GM23338 (cell line): Measurements from ENCODE around the gene AKR1B1. TPM values are rescaled to one million over a fixed set of nuclear protein-coding genes. Genes with fewer than 3 reads are reported as not detected.

Experiments used
- ATAC-seq: fragments of 200-7000 bp; cut with Tn5 transposase; 3 replicates; pipeline ENCODE4 v1.9.1; 2020
- DNase-seq: peaks from one replicate; pipeline ENCODE4 v3.0.0-alpha.2; 2015; ENCODE audit warnings: low spot score
- H2AFZ ChIP-seq: fragments of 200-600 bp; sonication (generic); 2 replicates; pipeline ENCODE4 v1.8.0; 2016; ENCODE audit warnings: antibody characterized with exemption, mild to moderate bottlenecking, moderate library complexity
- H3F3A ChIP-seq: fragments of 200-600 bp; sonication (generic); replicated peaks from 2 replicates; pipeline ENCODE4 v1.8.0; 2017; ENCODE audit warnings: antibody characterized with exemption, mixed run types, low read depth
- H3K27ac ChIP-seq: fragments of 200-600 bp; sonication (generic); 2 replicates; pipeline ENCODE4 v1.6.1; 2016; ENCODE audit warnings: low read depth
- H3K27me3 ChIP-seq: fragments of 200-600 bp; sonication (generic); 2 replicates; pipeline ENCODE4 v1.8.0; 2016; ENCODE audit warnings: mild to moderate bottlenecking, mixed run types, moderate library complexity; ENCODE audit not compliant: insufficient read depth
- H3K36me3 ChIP-seq: fragments of 200-600 bp; sonication (generic); 2 replicates; pipeline ENCODE4 v1.8.0; 2016; ENCODE audit warnings: mild to moderate bottlenecking; ENCODE audit not compliant: insufficient read depth
- H3K4me1 ChIP-seq: fragments of 200-600 bp; sonication (generic); 2 replicates; pipeline ENCODE4 v1.8.0; 2016; ENCODE audit warnings: mild to moderate bottlenecking, moderate library complexity; ENCODE audit not compliant: insufficient read depth
- H3K4me2 ChIP-seq: fragments of 200-600 bp; sonication (generic); 2 replicates; pipeline ENCODE4 v1.7.1; 2017; ENCODE audit warnings: mixed run types
- H3K4me3 ChIP-seq: fragments of 200-600 bp; sonication (generic); 2 replicates; pipeline ENCODE4 v1.6.1; 2016; ENCODE audit warnings: mixed run types
- H3K79me2 ChIP-seq: fragments of 200-600 bp; sonication (generic); replicated peaks from 2 replicates; pipeline ENCODE4 v1.8.0; 2017; ENCODE audit warnings: mild to moderate bottlenecking; ENCODE audit not compliant: insufficient read depth
- H3K9me2 ChIP-seq: fragments of 200-600 bp; sonication (generic); 2 replicates; pipeline ENCODE4 v1.8.0; 2017; ENCODE audit not compliant: insufficient read depth
- H4K20me1 ChIP-seq: fragments of 200-600 bp; sonication (generic); replicated peaks from 2 replicates; pipeline ENCODE4 v1.8.0; 2017; ENCODE audit warnings: mild to moderate bottlenecking; ENCODE audit not compliant: insufficient read depth
- H3K27ac Mint-ChIP-seq: 2 replicates; pipeline ENCODE4 v1.8.0; 2020; ENCODE audit warnings: inconsistent platforms, mild to moderate bottlenecking, moderate library complexity, mixed read lengths
- H3K27me3 Mint-ChIP-seq: 3 replicates; pipeline ENCODE4 v1.8.0; 2022; ENCODE audit warnings: low read depth, mild to moderate bottlenecking, moderate library complexity, mixed read lengths, inconsistent platforms; ENCODE audit not compliant: insufficient read depth, poor library complexity
- H3K36me3 Mint-ChIP-seq: 3 replicates; pipeline ENCODE4 v1.8.0; 2021; ENCODE audit warnings: low read depth, mild to moderate bottlenecking, inconsistent platforms, moderate library complexity, mixed read lengths
- H3K4me1 Mint-ChIP-seq: 3 replicates; pipeline ENCODE4 v1.8.0; 2020; ENCODE audit warnings: mild to moderate bottlenecking, inconsistent platforms, mixed read lengths
- H3K4me3 Mint-ChIP-seq: 3 replicates; pipeline ENCODE4 v1.8.0; 2021; ENCODE audit warnings: moderate library complexity, mild to moderate bottlenecking, inconsistent platforms, mixed read lengths
- H3K9me3 Mint-ChIP-seq: 3 replicates; pipeline ENCODE4 v1.8.0; 2020; ENCODE audit warnings: moderate library complexity, mild to moderate bottlenecking, inconsistent platforms, mixed read lengths
- CREB1 ChIP-seq: fragments of 250-450 bp; sonication (Bioruptor Pico); IDR thresholded peaks from 2 replicates; pipeline ENCODE4 v1.5.0; 2020; ENCODE audit warnings: low read depth, mild to moderate bottlenecking, moderate library complexity
- JUNB ChIP-seq: IDR thresholded peaks from one replicate; pipeline ENCODE4 v1.6.1; 2016; ENCODE audit warnings: antibody characterized with exemption; ENCODE audit not compliant: unreplicated experiment
- NANOG ChIP-seq: IDR thresholded peaks from 2 replicates; pipeline ENCODE4 v1.6.1; 2016; ENCODE audit warnings: antibody characterized with exemption, borderline replicate concordance
- POLR2AphosphoS5 ChIP-seq: IDR thresholded peaks from 2 replicates; pipeline ENCODE4 v1.6.1; 2016; ENCODE audit warnings: antibody characterized with exemption, low read depth
- STAT1 ChIP-seq: IDR thresholded peaks from one replicate; pipeline ENCODE4 v1.6.1; 2016; ENCODE audit warnings: antibody characterized with exemption; ENCODE audit not compliant: unreplicated experiment
- polyA plus RNA-seq: library from polyadenylated mRNA; unstranded; fragments of >200 nt; fragmentation: Nextera tagmentation; extraction: Ambion mirVana; gene quantifications from 2 replicates; pipeline ENCODE4 v1.2.1, GENCODE V29; 2016
- total RNA-seq: library from RNA; depleted of rRNA; stranded (reverse); fragments of >200 nt; shearing (Covaris generic); gene quantifications from 2 replicates; pipeline ENCODE4 v1.2.3, GENCODE V29; 2014
- TF ChIP-seq, protein P1 (sequence below), 2 experiments: fragments of 200-600 bp in 1 of 2; sonication (generic) in 1 of 2; conservative IDR thresholded peaks; 2 replicates each; pipeline versions ENCODE4 v1.5.1 to v1.6.1; 2016 to 2017; ENCODE audit warnings: antibody characterized with exemption in 2 of 2, low read depth in 2 of 2, mild to moderate bottlenecking in 2 of 2, moderate library complexity in 1 of 2
- TF ChIP-seq, protein P2 (sequence below): IDR thresholded peaks from 2 replicates; pipeline ENCODE4 v1.6.1; 2016; ENCODE audit warnings: antibody characterized with exemption
- TF ChIP-seq, protein P3 (sequence below): fragments of 250-450 bp; sonication (Bioruptor Pico); IDR thresholded peaks from 2 replicates; pipeline ENCODE4 v1.5.0; 2020; ENCODE audit warnings: mild to moderate bottlenecking, moderate library complexity

AKR1B1 gene
- total and polyA plus RNA-seq, 2 experiments from 2014 or later: 132 to 154 TPM

DNA sequence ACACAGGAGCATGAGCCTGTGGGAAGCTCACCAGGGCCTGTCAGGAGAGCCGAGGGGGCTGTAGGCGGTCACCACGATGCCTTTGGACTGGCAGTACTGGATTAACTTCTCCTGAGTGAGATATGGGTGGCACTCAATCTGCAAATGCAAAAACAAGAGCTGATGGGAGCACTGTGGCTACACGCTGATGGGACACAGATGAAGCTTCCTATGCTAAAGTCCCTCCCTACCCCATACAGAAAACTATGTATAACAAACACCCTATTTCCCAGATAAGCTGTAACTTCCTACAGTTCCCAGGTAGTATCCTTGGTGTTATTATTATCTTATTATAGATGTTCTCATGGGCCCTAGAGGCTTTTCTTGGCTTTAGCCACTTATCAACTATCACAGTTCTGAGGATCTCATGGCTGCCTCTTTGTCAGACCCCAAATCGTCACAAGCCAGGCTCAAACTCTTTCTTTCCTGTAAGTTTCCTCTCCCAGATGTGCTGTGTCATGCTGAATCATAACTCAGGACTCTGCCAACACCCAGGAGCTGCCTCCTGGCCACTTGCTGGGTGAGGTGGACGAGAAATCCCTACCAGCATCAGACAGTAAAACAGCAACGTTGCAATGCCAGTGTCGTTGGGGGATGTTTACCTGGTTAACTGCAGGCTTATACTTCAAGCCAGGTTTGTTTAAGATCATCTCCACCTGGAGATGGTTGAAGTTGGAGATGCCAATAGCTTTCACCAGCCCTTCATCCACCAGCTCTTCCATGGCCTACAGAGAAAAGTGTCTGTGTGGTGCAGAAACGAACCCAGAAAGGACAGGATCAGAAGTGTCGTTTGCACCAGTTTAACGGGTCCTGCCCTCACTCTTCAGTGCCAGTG is 10.3 kb downstream of the AKR1B1 start:
- H3K4me1 ChIP-seq: no peaks in the 10 kb centered on the region
- Mint-ChIP-seq H3K27me3 (peaks cover 4% of the 10 kb centered on the region), H3K27ac (0 out of 2 replicates have a peak overlapping the region, but pooled peaks have one; percentile 27), H3K4me3 (no peak overlapping the region), H3K9me3 (no peaks in the 10 kb centered on the region), H3K4me1 (peaks cover 5% of the 10 kb centered on the region; the same call in 1 of the 3 replicates), H3K36me3 (peaks cover 77% of the 10 kb centered on the region)
- no peak overlapping the region for H3K27ac ChIP-seq
- no peak overlapping the region for H3K4me2 ChIP-seq
- peaks cover 17% of the 10 kb centered on the region for H3K79me2 ChIP-seq
- H4K20me1 ChIP-seq: peaks cover 9% of the 10 kb centered on the region
- peaks cover 29% of the 10 kb centered on the region for H3K36me3 ChIP-seq
- H3K9me2 ChIP-seq: no peaks in the 10 kb centered on the region
- H3F3A ChIP-seq: no peaks in the 10 kb centered on the region
- H3K4me3 ChIP-seq: no peak overlapping the region
- DNase-seq (no peak), ATAC-seq (no peak)
- H2AFZ ChIP-seq: no peak overlapping the region
- TF ChIP-seq, protein P1, sequence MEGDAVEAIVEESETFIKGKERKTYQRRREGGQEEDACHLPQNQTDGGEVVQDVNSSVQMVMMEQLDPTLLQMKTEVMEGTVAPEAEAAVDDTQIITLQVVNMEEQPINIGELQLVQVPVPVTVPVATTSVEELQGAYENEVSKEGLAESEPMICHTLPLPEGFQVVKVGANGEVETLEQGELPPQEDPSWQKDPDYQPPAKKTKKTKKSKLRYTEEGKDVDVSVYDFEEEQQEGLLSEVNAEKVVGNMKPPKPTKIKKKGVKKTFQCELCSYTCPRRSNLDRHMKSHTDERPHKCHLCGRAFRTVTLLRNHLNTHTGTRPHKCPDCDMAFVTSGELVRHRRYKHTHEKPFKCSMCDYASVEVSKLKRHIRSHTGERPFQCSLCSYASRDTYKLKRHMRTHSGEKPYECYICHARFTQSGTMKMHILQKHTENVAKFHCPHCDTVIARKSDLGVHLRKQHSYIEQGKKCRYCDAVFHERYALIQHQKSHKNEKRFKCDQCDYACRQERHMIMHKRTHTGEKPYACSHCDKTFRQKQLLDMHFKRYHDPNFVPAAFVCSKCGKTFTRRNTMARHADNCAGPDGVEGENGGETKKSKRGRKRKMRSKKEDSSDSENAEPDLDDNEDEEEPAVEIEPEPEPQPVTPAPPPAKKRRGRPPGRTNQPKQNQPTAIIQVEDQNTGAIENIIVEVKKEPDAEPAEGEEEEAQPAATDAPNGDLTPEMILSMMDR (conservative IDR thresholded peaks at IDR 0.05; ENCODE audit: low read depth in 2 of 2): no peak
- TF ChIP-seq CREB1: no peak
- TF ChIP-seq, protein P2, sequence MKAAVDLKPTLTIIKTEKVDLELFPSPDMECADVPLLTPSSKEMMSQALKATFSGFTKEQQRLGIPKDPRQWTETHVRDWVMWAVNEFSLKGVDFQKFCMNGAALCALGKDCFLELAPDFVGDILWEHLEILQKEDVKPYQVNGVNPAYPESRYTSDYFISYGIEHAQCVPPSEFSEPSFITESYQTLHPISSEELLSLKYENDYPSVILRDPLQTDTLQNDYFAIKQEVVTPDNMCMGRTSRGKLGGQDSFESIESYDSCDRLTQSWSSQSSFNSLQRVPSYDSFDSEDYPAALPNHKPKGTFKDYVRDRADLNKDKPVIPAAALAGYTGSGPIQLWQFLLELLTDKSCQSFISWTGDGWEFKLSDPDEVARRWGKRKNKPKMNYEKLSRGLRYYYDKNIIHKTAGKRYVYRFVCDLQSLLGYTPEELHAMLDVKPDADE: no peak
- H3K27me3 ChIP-seq: no peaks in the 10 kb centered on the region

DNA sequence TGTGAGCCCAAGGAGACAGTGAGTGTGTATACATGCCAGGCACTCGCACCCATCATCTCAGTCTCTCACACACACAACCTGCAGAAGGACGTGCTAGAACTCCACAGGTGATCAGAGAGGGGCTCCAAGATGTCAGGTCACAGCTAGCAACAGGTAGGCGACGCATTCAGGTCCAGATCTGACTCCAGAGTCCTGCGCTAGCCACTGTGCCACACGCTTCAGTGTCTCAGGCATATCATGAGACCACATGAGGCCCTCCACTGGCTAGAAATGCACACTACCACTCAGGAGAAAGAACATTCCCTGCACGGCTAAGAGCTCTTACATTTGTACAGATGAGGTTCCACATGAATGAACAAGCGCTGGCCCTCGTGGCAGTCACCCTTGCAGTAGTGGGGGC is 11.5 kb downstream of the AKR1B1 start:
- no peak overlapping the region for H3K27ac ChIP-seq
- no peak overlapping the region for H3K4me3 ChIP-seq
- no peaks in the 10 kb centered on the region for H3K9me2 ChIP-seq
- H3K79me2 ChIP-seq: peaks cover 4% of the 10 kb centered on the region; the same call in 1 of the 2 replicates
- H3K27me3 ChIP-seq: no peaks in the 10 kb centered on the region
- H3K27me3 Mint-ChIP-seq: peaks cover 4% of the 10 kb centered on the region
- no peak overlapping the region for H2AFZ ChIP-seq
- H4K20me1 ChIP-seq: peaks cover 9% of the 10 kb centered on the region; the same call in 1 of the 2 replicates
- no peak overlapping the region for H3K27ac Mint-ChIP-seq
- no peaks in the 10 kb centered on the region for H3K9me3 Mint-ChIP-seq
- peaks cover 89% of the 10 kb centered on the region for H3K36me3 Mint-ChIP-seq
- no peak overlapping the region for H3K4me3 Mint-ChIP-seq
- no peak for ATAC-seq
- no peak for DNase-seq
- no peak overlapping the region for H3K4me2 ChIP-seq
- H3K4me1 ChIP-seq: no peaks in the 10 kb centered on the region
- H3K36me3 ChIP-seq: peaks cover 30% of the 10 kb centered on the region
- H3K4me1 Mint-ChIP-seq: no peaks in the 10 kb centered on the region
- H3F3A ChIP-seq: no peaks in the 10 kb centered on the region
- TF ChIP-seq, protein P1 (conservative IDR thresholded peaks at IDR 0.05; ENCODE audit: low read depth in 2 of 2): no peak
- TF ChIP-seq NANOG: no peak
- TF ChIP-seq STAT1: no peak
- no peak for TF ChIP-seq JUNB
- TF ChIP-seq POLR2AphosphoS5: no peak
- TF ChIP-seq, protein P3, sequence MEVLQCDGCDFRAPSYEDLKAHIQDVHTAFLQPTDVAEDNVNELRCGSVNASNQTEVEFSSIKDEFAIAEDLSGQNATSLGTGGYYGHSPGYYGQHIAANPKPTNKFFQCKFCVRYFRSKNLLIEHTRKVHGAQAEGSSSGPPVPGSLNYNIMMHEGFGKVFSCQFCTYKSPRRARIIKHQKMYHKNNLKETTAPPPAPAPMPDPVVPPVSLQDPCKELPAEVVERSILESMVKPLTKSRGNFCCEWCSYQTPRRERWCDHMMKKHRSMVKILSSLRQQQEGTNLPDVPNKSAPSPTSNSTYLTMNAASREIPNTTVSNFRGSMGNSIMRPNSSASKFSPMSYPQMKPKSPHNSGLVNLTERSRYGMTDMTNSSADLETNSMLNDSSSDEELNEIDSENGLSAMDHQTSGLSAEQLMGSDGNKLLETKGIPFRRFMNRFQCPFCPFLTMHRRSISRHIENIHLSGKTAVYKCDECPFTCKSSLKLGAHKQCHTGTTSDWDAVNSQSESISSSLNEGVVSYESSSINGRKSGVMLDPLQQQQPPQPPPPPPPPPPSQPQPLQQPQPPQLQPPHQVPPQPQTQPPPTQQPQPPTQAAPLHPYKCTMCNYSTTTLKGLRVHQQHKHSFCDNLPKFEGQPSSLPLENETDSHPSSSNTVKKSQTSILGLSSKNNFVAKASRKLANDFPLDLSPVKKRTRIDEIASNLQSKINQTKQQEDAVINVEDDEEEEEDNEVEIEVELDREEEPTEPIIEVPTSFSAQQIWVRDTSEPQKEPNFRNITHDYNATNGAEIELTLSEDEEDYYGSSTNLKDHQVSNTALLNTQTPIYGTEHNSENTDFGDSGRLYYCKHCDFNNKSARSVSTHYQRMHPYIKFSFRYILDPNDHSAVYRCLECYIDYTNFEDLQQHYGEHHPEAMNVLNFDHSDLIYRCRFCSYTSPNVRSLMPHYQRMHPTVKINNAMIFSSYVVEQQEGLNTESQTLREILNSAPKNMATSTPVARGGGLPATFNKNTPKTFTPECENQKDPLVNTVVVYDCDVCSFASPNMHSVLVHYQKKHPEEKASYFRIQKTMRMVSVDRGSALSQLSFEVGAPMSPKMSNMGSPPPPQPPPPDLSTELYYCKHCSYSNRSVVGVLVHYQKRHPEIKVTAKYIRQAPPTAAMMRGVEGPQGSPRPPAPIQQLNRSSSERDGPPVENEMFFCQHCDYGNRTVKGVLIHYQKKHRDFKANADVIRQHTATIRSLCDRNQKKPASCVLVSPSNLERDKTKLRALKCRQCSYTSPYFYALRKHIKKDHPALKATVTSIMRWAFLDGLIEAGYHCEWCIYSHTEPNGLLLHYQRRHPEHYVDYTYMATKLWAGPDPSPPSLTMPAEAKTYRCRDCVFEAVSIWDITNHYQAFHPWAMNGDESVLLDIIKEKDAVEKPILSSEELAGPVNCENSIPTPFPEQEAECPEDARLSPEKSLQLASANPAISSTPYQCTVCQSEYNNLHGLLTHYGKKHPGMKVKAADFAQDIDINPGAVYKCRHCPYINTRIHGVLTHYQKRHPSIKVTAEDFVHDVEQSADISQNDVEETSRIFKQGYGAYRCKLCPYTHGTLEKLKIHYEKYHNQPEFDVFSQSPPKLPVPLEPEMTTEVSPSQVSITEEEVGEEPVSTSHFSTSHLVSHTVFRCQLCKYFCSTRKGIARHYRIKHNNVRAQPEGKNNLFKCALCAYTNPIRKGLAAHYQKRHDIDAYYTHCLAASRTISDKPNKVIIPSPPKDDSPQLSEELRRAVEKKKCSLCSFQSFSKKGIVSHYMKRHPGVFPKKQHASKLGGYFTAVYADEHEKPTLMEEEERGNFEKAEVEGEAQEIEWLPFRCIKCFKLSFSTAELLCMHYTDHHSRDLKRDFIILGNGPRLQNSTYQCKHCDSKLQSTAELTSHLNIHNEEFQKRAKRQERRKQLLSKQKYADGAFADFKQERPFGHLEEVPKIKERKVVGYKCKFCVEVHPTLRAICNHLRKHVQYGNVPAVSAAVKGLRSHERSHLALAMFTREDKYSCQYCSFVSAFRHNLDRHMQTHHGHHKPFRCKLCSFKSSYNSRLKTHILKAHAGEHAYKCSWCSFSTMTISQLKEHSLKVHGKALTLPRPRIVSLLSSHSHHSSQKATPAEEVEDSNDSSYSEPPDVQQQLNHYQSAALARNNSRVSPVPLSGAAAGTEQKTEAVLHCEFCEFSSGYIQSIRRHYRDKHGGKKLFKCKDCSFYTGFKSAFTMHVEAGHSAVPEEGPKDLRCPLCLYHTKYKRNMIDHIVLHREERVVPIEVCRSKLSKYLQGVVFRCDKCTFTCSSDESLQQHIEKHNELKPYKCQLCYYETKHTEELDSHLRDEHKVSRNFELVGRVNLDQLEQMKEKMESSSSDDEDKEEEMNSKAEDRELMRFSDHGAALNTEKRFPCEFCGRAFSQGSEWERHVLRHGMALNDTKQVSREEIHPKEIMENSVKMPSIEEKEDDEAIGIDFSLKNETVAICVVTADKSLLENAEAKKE (CRISPR knock-in tag): no peak
